H9 (cell line): Measurements from ENCODE around the gene PPM1J. TPM values are rescaled to one million over a fixed set of nuclear protein-coding genes. Genes with fewer than 3 reads are reported as not detected.

ENCODE experiments used
- DNase-seq: peaks from one replicate; pipeline ENCODE4 v3.0.0-alpha.2; 2017
- H2AFZ ChIP-seq: one replicate; pipeline ENCODE4 v1.6.1; 2013; ENCODE audit warnings: mild to moderate bottlenecking, low read length, control low read depth, moderate library complexity
- H2AK5ac ChIP-seq: 2 replicates; pipeline ENCODE4 v1.6.1; 2013; ENCODE audit warnings: low read length, control low read depth, mixed read lengths; ENCODE audit not compliant: insufficient read length
- H2BK120ac ChIP-seq: one replicate; pipeline ENCODE4 v1.6.1; 2013; ENCODE audit warnings: low read depth, mild to moderate bottlenecking, low read length, control low read depth, inconsistent platforms; ENCODE audit not compliant: poor library complexity, severe bottlenecking
- H2BK12ac ChIP-seq: 2 replicates; pipeline ENCODE4 v1.6.1; 2013; ENCODE audit warnings: low read length, control low read depth, mixed read lengths, low read depth; ENCODE audit not compliant: insufficient read length
- H2BK15ac ChIP-seq: 2 replicates; pipeline ENCODE4 v1.6.1; 2013; ENCODE audit warnings: low read depth, low read length, control low read depth
- H2BK20ac ChIP-seq: one replicate; pipeline ENCODE4 v1.6.1; 2013; ENCODE audit warnings: low read depth, mild to moderate bottlenecking, low read length, control low read depth, inconsistent platforms; ENCODE audit not compliant: poor library complexity, severe bottlenecking
- H2BK5ac ChIP-seq: 2 replicates; pipeline ENCODE4 v1.6.1; 2013; ENCODE audit warnings: low read length, control low read depth, mixed read lengths; ENCODE audit not compliant: insufficient read length
- H3K14ac ChIP-seq: 2 replicates; pipeline ENCODE4 v1.6.1; 2013; ENCODE audit warnings: low read length, control low read depth; ENCODE audit not compliant: insufficient read depth
- H3K18ac ChIP-seq: 2 replicates; pipeline ENCODE4 v1.6.1; 2013; ENCODE audit warnings: low read depth, mild to moderate bottlenecking, mixed read lengths, low read length, control low read depth; ENCODE audit not compliant: insufficient read length
- H3K23ac ChIP-seq: 2 replicates; pipeline ENCODE4 v1.6.1; 2013; ENCODE audit warnings: low read length, control low read depth, mixed read lengths, low read depth; ENCODE audit not compliant: insufficient read length
- H3K23me2 ChIP-seq: 2 replicates; pipeline ENCODE4 v1.6.1; 2013; ENCODE audit warnings: low read depth, mild to moderate bottlenecking, mixed read lengths, low read length, control low read depth; ENCODE audit not compliant: insufficient read length, poor library complexity, severe bottlenecking
- H3K27ac ChIP-seq: 2 replicates; pipeline ENCODE4 v1.5.1; 2013; ENCODE audit warnings: low read length, control low read depth, mixed read lengths, low read depth; ENCODE audit not compliant: insufficient read length
- H3K27me3 ChIP-seq: 2 replicates; pipeline ENCODE4 v1.6.1; 2013; ENCODE audit warnings: low read length, control low read depth, inconsistent platforms; ENCODE audit not compliant: insufficient read depth
- H3K4ac ChIP-seq: 2 replicates; pipeline ENCODE4 v1.6.1; 2013; ENCODE audit warnings: low read depth, mild to moderate bottlenecking, control low read depth, inconsistent platforms, low read length, moderate library complexity
- H3K4me1 ChIP-seq: 2 replicates; pipeline ENCODE4 v1.6.1; 2013; ENCODE audit warnings: low read length, control low read depth, inconsistent platforms; ENCODE audit not compliant: insufficient read depth
- H3K4me2 ChIP-seq: 2 replicates; pipeline ENCODE4 v1.6.1; 2013; ENCODE audit warnings: low read length, control low read depth, mixed read lengths; ENCODE audit not compliant: insufficient read length, insufficient read depth
- H3K56ac ChIP-seq: 2 replicates; pipeline ENCODE4 v1.6.1; 2013; ENCODE audit warnings: low read depth, mild to moderate bottlenecking, mixed read lengths, low read length, control low read depth; ENCODE audit not compliant: insufficient read length
- H3K79me1 ChIP-seq: 2 replicates; pipeline ENCODE4 v1.6.1; 2013; ENCODE audit warnings: low read depth, mild to moderate bottlenecking, moderate library complexity, low read length, control low read depth, inconsistent platforms; ENCODE audit not compliant: insufficient read depth, poor library complexity, severe bottlenecking
- H3K79me2 ChIP-seq: 2 replicates; pipeline ENCODE4 v1.6.1; 2013; ENCODE audit warnings: low read length, control low read depth, inconsistent platforms; ENCODE audit not compliant: insufficient read depth
- H3K9ac ChIP-seq: 2 replicates; pipeline ENCODE4 v1.6.1; 2013; ENCODE audit warnings: low read length, control low read depth, mixed read lengths; ENCODE audit not compliant: insufficient read length; ENCODE audit errors: extremely low read depth
- H3K9me3 ChIP-seq: one replicate; pipeline ENCODE4 v1.6.1; 2013; ENCODE audit warnings: low read depth, low read length, inconsistent platforms; ENCODE audit not compliant: control insufficient read depth
- H3T11ph ChIP-seq: one replicate; pipeline ENCODE4 v1.6.1; 2013; ENCODE audit warnings: mild to moderate bottlenecking, low read length, control low read depth, inconsistent platforms
- H4K20me1 ChIP-seq: one replicate; pipeline ENCODE4 v1.6.1; 2013; ENCODE audit not compliant: control insufficient read depth, insufficient read length, insufficient read depth
- H4K5ac ChIP-seq: 2 replicates; pipeline ENCODE4 v1.6.1; 2013; ENCODE audit warnings: low read depth, mild to moderate bottlenecking, mixed read lengths, low read length, control low read depth; ENCODE audit not compliant: insufficient read length
- H4K8ac ChIP-seq: replicated peaks from 2 replicates; pipeline ENCODE4 v1.6.1; 2013; ENCODE audit warnings: low read length, control low read depth, mixed read lengths, low read depth; ENCODE audit not compliant: insufficient read length
- H4K91ac ChIP-seq: 2 replicates; pipeline ENCODE4 v1.6.1; 2013; ENCODE audit warnings: low read depth, mild to moderate bottlenecking, moderate library complexity, mixed read lengths, low read length, control low read depth; ENCODE audit not compliant: insufficient read length
- H3K27ac Mint-ChIP-seq, 3 experiments: 2 replicates in 2 of 3; 3 replicates in 1 of 3; pipeline ENCODE4 v1.8.0; 2020 to 2021; ENCODE audit warnings: mixed read lengths in 3 of 3, mild to moderate bottlenecking in 1 of 3, moderate library complexity in 1 of 3
- H3K27me3 Mint-ChIP-seq: 2 replicates; pipeline ENCODE4 v1.8.0; 2021; ENCODE audit warnings: low read depth, mild to moderate bottlenecking, moderate library complexity, mixed read lengths
- H3K36me3 Mint-ChIP-seq, 3 experiments: 2 replicates in 2 of 3; 3 replicates in 1 of 3; pipeline ENCODE4 v1.8.0; 2020 to 2021; ENCODE audit warnings: low read depth in 3 of 3, mixed read lengths in 3 of 3; ENCODE audit not compliant: insufficient read depth in 1 of 3
- H3K4me1 Mint-ChIP-seq, 2 experiments: 2 replicates each; pipeline ENCODE4 v1.8.0; 2020; ENCODE audit warnings: mixed read lengths in 2 of 2
- H3K4me3 Mint-ChIP-seq, 2 experiments: 2 replicates in 1 of 2; 3 replicates in 1 of 2; pipeline ENCODE4 v1.8.0; 2020 to 2021; ENCODE audit warnings: mild to moderate bottlenecking in 2 of 2, mixed read lengths in 2 of 2, moderate library complexity in 1 of 2
- H3K9me3 Mint-ChIP-seq, 2 experiments: 2 replicates in 1 of 2; 3 replicates in 1 of 2; pipeline ENCODE4 v1.8.0; 2020; ENCODE audit warnings: mild to moderate bottlenecking in 2 of 2, mixed read lengths in 2 of 2, moderate library complexity in 1 of 2
- WGBS: extraction: QIAGEN DNeasy Blood & Tissue Kit; methylation state at CpG from one replicate; pipeline ENCODE4 v1.1.7; 2013; ENCODE audit warnings: missing lambda C conversion rate, low lambda C conversion rate, mixed read lengths; ENCODE audit not compliant: insufficient read length; ENCODE audit errors: extremely low coverage; 5-methylcytosine and 5-hydroxymethylcytosine counted together
- total RNA-seq: library from RNA; stranded (reverse); gene quantifications from 2 replicates; pipeline ENCODE4 v1.2.1, GENCODE V29; 2021
- TF ChIP-seq, protein P1 (sequence below): fragments of 200-600 bp; sonication (generic); conservative IDR thresholded peaks from 3 replicates; pipeline ENCODE4 v1.8.0; 2021; ENCODE audit warnings: antibody characterized with exemption, mild to moderate bottlenecking

The PPM1J gene
- total RNA-seq, 1 experiment from 2014 or later = 12.7 TPM

- Histone ChIP-seq H3K27ac (no peak overlapping the region), H2BK120ac (no peak overlapping the region), H3K27me3 (peaks cover 6% of the 10 kb centered on the region; the same call in 1 of the 2 replicates), H4K20me1 (no peaks in the 10 kb centered on the region), H2BK12ac (no peak overlapping the region), H2AFZ (no peak overlapping the region), H3K79me2 (peaks cover 5% of the 10 kb centered on the region; the same call in 1 of the 2 replicates), H3K79me1 (no peaks in the 10 kb centered on the region), H2BK5ac (no peak overlapping the region), H3K23ac (no peak overlapping the region), H3T11ph (no peak overlapping the region), H3K4ac (no peak overlapping the region), H4K5ac (no peak overlapping the region), H4K8ac (no peak overlapping the region), H2BK20ac (no peak overlapping the region), H3K56ac (no peak overlapping the region), H3K9ac (peak overlapping the region; percentile 79), H3K14ac (peak overlapping the region; percentile 95; the same call in 1 of the 2 replicates), H2BK15ac (no peak overlapping the region), H3K4me1 (peaks cover 6% of the 10 kb centered on the region), H3K18ac (no peak overlapping the region), H3K4me2 (peak overlapping the region; percentile 86), H2AK5ac (no peak overlapping the region), H4K91ac (no peak overlapping the region), H3K9me3 (no peaks in the 10 kb centered on the region), H3K23me2 (peaks cover 14% of the 10 kb centered on the region)
- TF ChIP-seq, protein P1, sequence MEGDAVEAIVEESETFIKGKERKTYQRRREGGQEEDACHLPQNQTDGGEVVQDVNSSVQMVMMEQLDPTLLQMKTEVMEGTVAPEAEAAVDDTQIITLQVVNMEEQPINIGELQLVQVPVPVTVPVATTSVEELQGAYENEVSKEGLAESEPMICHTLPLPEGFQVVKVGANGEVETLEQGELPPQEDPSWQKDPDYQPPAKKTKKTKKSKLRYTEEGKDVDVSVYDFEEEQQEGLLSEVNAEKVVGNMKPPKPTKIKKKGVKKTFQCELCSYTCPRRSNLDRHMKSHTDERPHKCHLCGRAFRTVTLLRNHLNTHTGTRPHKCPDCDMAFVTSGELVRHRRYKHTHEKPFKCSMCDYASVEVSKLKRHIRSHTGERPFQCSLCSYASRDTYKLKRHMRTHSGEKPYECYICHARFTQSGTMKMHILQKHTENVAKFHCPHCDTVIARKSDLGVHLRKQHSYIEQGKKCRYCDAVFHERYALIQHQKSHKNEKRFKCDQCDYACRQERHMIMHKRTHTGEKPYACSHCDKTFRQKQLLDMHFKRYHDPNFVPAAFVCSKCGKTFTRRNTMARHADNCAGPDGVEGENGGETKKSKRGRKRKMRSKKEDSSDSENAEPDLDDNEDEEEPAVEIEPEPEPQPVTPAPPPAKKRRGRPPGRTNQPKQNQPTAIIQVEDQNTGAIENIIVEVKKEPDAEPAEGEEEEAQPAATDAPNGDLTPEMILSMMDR = peak; percentile 49; the same call in 2 of the 3 replicates
- Mint-ChIP-seq H3K4me3 (peak overlapping the region; percentile 90 to 95), H3K4me1 (peaks cover 49 to 55% of the 10 kb centered on the region in 2 experiments), H3K36me3 (peaks cover 15 to 35% (median 28%) of the 10 kb centered on the region in 3 experiments; a peak in 5 of 7 replicates), H3K9me3 (no peaks in the 10 kb centered on the region), H3K27ac (peak overlapping the region in 2 of 3 experiments; percentile 65 to 94; a peak in 4 of 7 replicates), H3K27me3 (peaks cover 12% of the 10 kb centered on the region)
- WGBS = no CpG with 5 or more reads among the region's 18 CpGs
- DNase-seq = no peak
These were observed 41.3 kb downstream of the PPM1J start for GRCh38 chr1:112673592-112674439.
